Measurements from ENCODE around the gene RASSF3. TPM values are rescaled to one million over a fixed set of nuclear protein-coding genes. Genes with fewer than 3 reads are reported as not detected.

Gene RASSF3
- total and polyA plus RNA-seq, 2 experiments from 2014 or later = 20.6 to 39.6 TPM

- peaks cover 5% of the 10 kb centered on the region; the same call in 1 of the 2 replicates for H3K36me3 ChIP-seq (ENCODE audit: insufficient read depth)
- Mint-ChIP-seq H3K27ac (no peak overlapping the region; the same call in 1 of the 2 replicates), H3K9me3 (peaks cover 2% of the 10 kb centered on the region; the same call in 2 of the 3 replicates), H3K4me1 (peaks cover 17% of the 10 kb centered on the region), H3K4me3 (no peak overlapping the region), H3K27me3 (ENCODE audit: insufficient read depth, low read depth, poor library complexity) (peaks cover 9% of the 10 kb centered on the region), H3K36me3 (ENCODE audit: low read depth) (peaks cover 25% of the 10 kb centered on the region)
- peaks cover 10% of the 10 kb centered on the region for H4K20me1 ChIP-seq (replicated peaks; ENCODE audit: insufficient read depth)
- H3K27me3 ChIP-seq (ENCODE audit: insufficient read depth) = no peaks in the 10 kb centered on the region
- H3K4me2 ChIP-seq = no peak overlapping the region
- DNase-seq (ENCODE audit: low spot score) (no peak), ATAC-seq (no peak)
- H3F3A ChIP-seq (replicated peaks; ENCODE audit: low read depth) = 0 out of 2 replicates have a peak, but pooled peaks cover 2% of the 10 kb centered on the region
- TF ChIP-seq EZH2phosphoT487 (IDR thresholded peaks at IDR 0.05; ENCODE audit: unreplicated experiment) (no peak), NANOG (IDR thresholded peaks at IDR 0.05; ENCODE audit: borderline replicate concordance) (no peak), CREB1 (CRISPR knock-in tag; IDR thresholded peaks at IDR 0.05; ENCODE audit: low read depth) (no peak), CTCF (conservative IDR thresholded peaks at IDR 0.05; ENCODE audit: low read depth in 2 of 2) (no peak), POLR2AphosphoS5 (IDR thresholded peaks at IDR 0.05; ENCODE audit: low read depth) (no peak), ZNF331 (CRISPR knock-in tag; IDR thresholded peaks at IDR 0.05; ENCODE audit: low read depth) (no peak), ZNF462 (CRISPR knock-in tag; IDR thresholded peaks at IDR 0.05) (no peak)
- TF ChIP-seq, protein P1, sequence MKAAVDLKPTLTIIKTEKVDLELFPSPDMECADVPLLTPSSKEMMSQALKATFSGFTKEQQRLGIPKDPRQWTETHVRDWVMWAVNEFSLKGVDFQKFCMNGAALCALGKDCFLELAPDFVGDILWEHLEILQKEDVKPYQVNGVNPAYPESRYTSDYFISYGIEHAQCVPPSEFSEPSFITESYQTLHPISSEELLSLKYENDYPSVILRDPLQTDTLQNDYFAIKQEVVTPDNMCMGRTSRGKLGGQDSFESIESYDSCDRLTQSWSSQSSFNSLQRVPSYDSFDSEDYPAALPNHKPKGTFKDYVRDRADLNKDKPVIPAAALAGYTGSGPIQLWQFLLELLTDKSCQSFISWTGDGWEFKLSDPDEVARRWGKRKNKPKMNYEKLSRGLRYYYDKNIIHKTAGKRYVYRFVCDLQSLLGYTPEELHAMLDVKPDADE (IDR thresholded peaks at IDR 0.05) = no peak
- peaks cover 100% of the 10 kb centered on the region for H3K79me2 ChIP-seq (replicated peaks; ENCODE audit: insufficient read depth)
- peaks cover 26% of the 10 kb centered on the region for H3K4me1 ChIP-seq (ENCODE audit: insufficient read depth)
- H3K4me3 ChIP-seq = no peak overlapping the region
- H2AFZ ChIP-seq = no peak overlapping the region
- peaks cover 5% of the 10 kb centered on the region; the same call in 1 of the 2 replicates for H3K9me2 ChIP-seq (ENCODE audit: insufficient read depth)
- no peak overlapping the region for H3K27ac ChIP-seq (ENCODE audit: low read depth)
These were observed 20.9 kb downstream of the RASSF3 start for GRCh38 chr12:64631197-64631596.
